Measurements from ENCODE around the gene NUCKS1. TPM values are rescaled to one million over a fixed set of nuclear protein-coding genes. Genes with fewer than 3 reads are reported as not detected.

The NUCKS1 gene
- total RNA-seq, 1 donor from 2014 or later = 340 TPM

- no peak for DNase-seq (ENCODE audit: extremely low spot score, unreplicated experiment)
These were observed 62.7 kb downstream of the NUCKS1 start for GRCh38 chr1:205687242-205687641.

GRCh38 chr1:205681364-205681763, 68.6 kb downstream of the NUCKS1 start:
- TF ChIP-seq CTCF (conservative IDR thresholded peaks at IDR 0.05) = no peak
- peak overlapping the region; percentile 61 for H3K27ac Mint-ChIP-seq

More at GRCh38 chr1:205687242-205687641, 62.7 kb downstream of the NUCKS1 start:
- H3K36me3 Mint-ChIP-seq = no peaks in the 10 kb centered on the region
- TF ChIP-seq CTCF (conservative IDR thresholded peaks at IDR 0.05) = no peak
- no peaks in the 10 kb centered on the region for H3K9me3 Mint-ChIP-seq
- H3K4me1 Mint-ChIP-seq (ENCODE audit: unreplicated experiment) = peaks cover 29% of the 10 kb centered on the region
- peak overlapping the region; percentile 19 for H3K4me3 Mint-ChIP-seq
- H3K27ac Mint-ChIP-seq = no peak overlapping the region
- no peaks in the 10 kb centered on the region for H3K27me3 Mint-ChIP-seq

DNA sequence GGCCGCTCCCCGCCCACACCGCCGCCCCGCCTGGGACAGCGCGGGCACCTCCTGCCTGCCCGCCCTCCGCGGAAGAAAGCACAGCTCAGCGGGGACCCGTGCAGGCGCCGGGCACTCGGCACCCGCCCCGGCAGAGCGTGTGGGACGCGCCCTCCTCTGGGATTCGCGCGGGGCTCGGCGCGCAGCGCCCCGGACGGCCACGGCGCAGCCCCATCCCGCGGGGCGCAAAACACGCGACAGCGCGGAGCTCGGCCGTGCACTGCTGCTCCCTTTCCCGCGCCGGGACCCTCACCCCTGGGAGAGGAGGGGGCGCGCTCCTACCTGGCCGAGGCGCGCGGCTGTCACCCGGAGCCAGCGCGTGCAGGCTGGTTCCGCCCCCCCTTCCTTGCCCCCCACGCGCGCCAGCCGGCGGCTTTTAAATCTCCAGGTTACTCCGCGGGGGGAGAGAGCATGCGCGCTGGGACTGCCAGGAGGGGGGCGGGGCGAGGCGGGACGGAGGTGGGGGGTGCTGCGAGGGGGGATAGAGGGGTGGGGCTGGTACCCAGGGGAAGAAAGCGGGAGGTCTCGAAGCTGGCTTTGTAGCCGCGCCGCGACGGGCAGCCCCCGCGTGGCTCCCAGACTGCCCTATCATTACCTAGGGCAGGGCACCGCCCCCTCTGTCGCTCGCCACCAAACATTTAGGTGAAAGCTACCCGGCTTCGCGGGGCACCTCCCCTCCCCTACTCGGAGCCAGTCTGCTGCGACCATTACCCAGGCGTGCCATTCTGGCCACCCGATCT, 69.7 kb downstream of the NUCKS1 start, which contains the start of gene SLC45A3:
Gene SLC45A3, minus strand, starts transcription at position 437 of the 779 bp plus-strand sequence. CDS start 15,853 bp downstream, outside the sequence.
- Mint-ChIP-seq H3K36me3 (no peaks in the 10 kb centered on the region), H3K27ac (peak within 1 kb of the TSS; percentile 61), H3K4me3 (peak within 1 kb of the TSS; percentile 88), H3K4me1 (ENCODE audit: unreplicated experiment) (peaks cover 34% of the 10 kb centered on the region), H3K9me3 (no peaks in the 10 kb centered on the region), H3K27me3 (peaks cover 8% of the 10 kb centered on the region)
- no peak for TF ChIP-seq CTCF (conservative IDR thresholded peaks at IDR 0.05)
- no peak for DNase-seq (ENCODE audit: extremely low spot score, unreplicated experiment)

More at GRCh38 chr1:205681364-205681763, 68.6 kb downstream of the NUCKS1 start:
- Mint-ChIP-seq H3K4me1 (ENCODE audit: unreplicated experiment) (peaks cover 27% of the 10 kb centered on the region), H3K36me3 (no peaks in the 10 kb centered on the region), H3K27me3 (peaks cover 8% of the 10 kb centered on the region), H3K9me3 (no peaks in the 10 kb centered on the region), H3K4me3 (peak overlapping the region; percentile 85)
- no peak for DNase-seq (ENCODE audit: extremely low spot score, unreplicated experiment)

DNA sequence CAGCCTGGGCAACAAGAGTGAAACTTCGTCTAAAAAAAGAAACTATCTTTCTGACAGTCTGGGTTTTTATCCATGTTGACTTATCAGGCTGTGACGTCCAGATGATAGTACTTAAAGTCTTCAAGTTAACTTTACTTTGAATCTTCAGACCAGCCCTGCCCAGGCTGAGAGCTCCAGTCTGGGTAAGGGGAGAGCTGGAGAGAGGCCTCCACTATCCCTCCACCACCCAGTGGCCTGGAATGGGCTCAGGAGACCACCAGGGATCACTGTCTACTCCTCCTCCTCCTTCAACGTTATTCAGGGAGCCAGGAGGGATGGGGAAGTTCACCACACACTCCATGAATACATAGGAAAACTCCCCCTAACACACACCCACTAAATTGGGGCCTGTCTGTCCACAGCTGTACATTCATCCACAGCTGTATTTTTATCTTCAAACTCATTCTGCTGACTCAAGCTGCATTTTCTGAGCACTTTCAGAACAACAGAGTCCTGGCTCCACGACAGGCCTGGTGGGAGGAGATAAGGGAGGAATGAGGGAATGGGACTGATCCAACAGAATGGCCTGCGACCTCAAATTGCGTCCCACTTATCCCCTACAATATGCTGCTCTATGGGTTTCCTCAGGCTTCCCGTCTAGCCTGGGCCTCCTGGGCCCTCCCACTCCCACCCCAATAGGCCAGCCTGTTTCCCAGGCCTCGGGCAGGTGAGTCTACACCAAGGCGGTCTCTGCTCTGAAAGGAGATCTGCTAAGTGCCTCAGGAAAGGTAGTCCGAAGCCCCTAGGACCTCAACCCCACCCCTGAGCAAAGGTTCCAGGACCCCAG, 71.5 kb downstream of the NUCKS1 start:
- Mint-ChIP-seq H3K36me3 (no peaks in the 10 kb centered on the region), H3K9me3 (no peaks in the 10 kb centered on the region), H3K27ac (peak overlapping the region; percentile 25), H3K4me1 (ENCODE audit: unreplicated experiment) (peaks cover 34% of the 10 kb centered on the region), H3K4me3 (peak overlapping the region; percentile 88), H3K27me3 (peaks cover 8% of the 10 kb centered on the region)
- no peak for TF ChIP-seq CTCF (conservative IDR thresholded peaks at IDR 0.05)
- no peak for DNase-seq (ENCODE audit: extremely low spot score, unreplicated experiment)

DNA sequence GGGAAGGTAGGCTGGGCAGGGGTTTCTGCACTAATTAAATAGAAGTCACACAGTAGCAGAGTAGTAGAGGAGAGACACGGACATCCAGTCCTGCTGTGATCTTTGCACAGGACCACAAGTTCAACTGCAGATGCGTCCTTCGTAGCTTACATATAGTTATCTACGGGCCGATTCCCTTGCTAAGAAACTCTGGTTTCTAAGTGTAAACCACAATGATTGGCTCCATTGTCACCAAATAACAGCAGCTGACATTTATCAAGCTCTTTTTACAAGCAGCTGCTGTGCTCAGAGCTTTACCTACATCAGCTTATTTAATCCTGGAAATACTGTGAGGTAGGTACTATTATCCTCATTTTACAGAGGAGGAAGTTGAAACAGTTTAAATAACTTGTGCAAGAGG, 72.8 kb downstream of the NUCKS1 start:
- TF ChIP-seq CTCF (conservative IDR thresholded peaks at IDR 0.05) = no peak
- Mint-ChIP-seq H3K4me3 (peak overlapping the region; percentile 34), H3K27me3 (peaks cover 8% of the 10 kb centered on the region), H3K4me1 (ENCODE audit: unreplicated experiment) (peaks cover 37% of the 10 kb centered on the region), H3K27ac (no peak overlapping the region), H3K36me3 (no peaks in the 10 kb centered on the region), H3K9me3 (no peaks in the 10 kb centered on the region)
- DNase-seq (ENCODE audit: extremely low spot score, unreplicated experiment) = no peak

All from type B pancreatic cell (in vitro differentiated cells).